GM23338 (cell line): Measurements from ENCODE around the gene MARCKSL1. TPM values are rescaled to one million over a fixed set of nuclear protein-coding genes. Genes with fewer than 3 reads are reported as not detected.
A peak's percentile ranks its signal among the peaks of the same experiment; 100 is the strongest.

Experiments
- ATAC-seq: fragments of 200-7000 bp; cut with Tn5 transposase; 3 replicates; pipeline ENCODE4 v1.9.1; 2020
- DNase-seq: peaks from one replicate; pipeline ENCODE4 v3.0.0-alpha.2; 2015; ENCODE audit warnings: low spot score
- H2AFZ ChIP-seq: fragments of 200-600 bp; sonication (generic); 2 replicates; pipeline ENCODE4 v1.8.0; 2016; ENCODE audit warnings: antibody characterized with exemption, mild to moderate bottlenecking, moderate library complexity
- H3F3A ChIP-seq: fragments of 200-600 bp; sonication (generic); replicated peaks from 2 replicates; pipeline ENCODE4 v1.8.0; 2017; ENCODE audit warnings: antibody characterized with exemption, mixed run types, low read depth
- H3K27ac ChIP-seq: fragments of 200-600 bp; sonication (generic); 2 replicates; pipeline ENCODE4 v1.6.1; 2016; ENCODE audit warnings: low read depth
- H3K27me3 ChIP-seq: fragments of 200-600 bp; sonication (generic); 2 replicates; pipeline ENCODE4 v1.8.0; 2016; ENCODE audit warnings: mild to moderate bottlenecking, mixed run types, moderate library complexity; ENCODE audit not compliant: insufficient read depth
- H3K36me3 ChIP-seq: fragments of 200-600 bp; sonication (generic); 2 replicates; pipeline ENCODE4 v1.8.0; 2016; ENCODE audit warnings: mild to moderate bottlenecking; ENCODE audit not compliant: insufficient read depth
- H3K4me1 ChIP-seq: fragments of 200-600 bp; sonication (generic); 2 replicates; pipeline ENCODE4 v1.8.0; 2016; ENCODE audit warnings: mild to moderate bottlenecking, moderate library complexity; ENCODE audit not compliant: insufficient read depth
- H3K4me2 ChIP-seq: fragments of 200-600 bp; sonication (generic); 2 replicates; pipeline ENCODE4 v1.7.1; 2017; ENCODE audit warnings: mixed run types
- H3K4me3 ChIP-seq: fragments of 200-600 bp; sonication (generic); 2 replicates; pipeline ENCODE4 v1.6.1; 2016; ENCODE audit warnings: mixed run types
- H3K79me2 ChIP-seq: fragments of 200-600 bp; sonication (generic); replicated peaks from 2 replicates; pipeline ENCODE4 v1.8.0; 2017; ENCODE audit warnings: mild to moderate bottlenecking; ENCODE audit not compliant: insufficient read depth
- H3K9me2 ChIP-seq: fragments of 200-600 bp; sonication (generic); 2 replicates; pipeline ENCODE4 v1.8.0; 2017; ENCODE audit not compliant: insufficient read depth
- H4K20me1 ChIP-seq: fragments of 200-600 bp; sonication (generic); replicated peaks from 2 replicates; pipeline ENCODE4 v1.8.0; 2017; ENCODE audit warnings: mild to moderate bottlenecking; ENCODE audit not compliant: insufficient read depth
- H3K27ac Mint-ChIP-seq: 2 replicates; pipeline ENCODE4 v1.8.0; 2020; ENCODE audit warnings: inconsistent platforms, mild to moderate bottlenecking, moderate library complexity, mixed read lengths
- H3K27me3 Mint-ChIP-seq: 3 replicates; pipeline ENCODE4 v1.8.0; 2022; ENCODE audit warnings: low read depth, mild to moderate bottlenecking, moderate library complexity, mixed read lengths, inconsistent platforms; ENCODE audit not compliant: insufficient read depth, poor library complexity
- H3K36me3 Mint-ChIP-seq: 3 replicates; pipeline ENCODE4 v1.8.0; 2021; ENCODE audit warnings: low read depth, mild to moderate bottlenecking, inconsistent platforms, moderate library complexity, mixed read lengths
- H3K4me1 Mint-ChIP-seq: 3 replicates; pipeline ENCODE4 v1.8.0; 2020; ENCODE audit warnings: mild to moderate bottlenecking, inconsistent platforms, mixed read lengths
- H3K4me3 Mint-ChIP-seq: 3 replicates; pipeline ENCODE4 v1.8.0; 2021; ENCODE audit warnings: moderate library complexity, mild to moderate bottlenecking, inconsistent platforms, mixed read lengths
- H3K9me3 Mint-ChIP-seq: 3 replicates; pipeline ENCODE4 v1.8.0; 2020; ENCODE audit warnings: moderate library complexity, mild to moderate bottlenecking, inconsistent platforms, mixed read lengths
- CREB1 ChIP-seq: fragments of 250-450 bp; sonication (Bioruptor Pico); IDR thresholded peaks from 2 replicates; pipeline ENCODE4 v1.5.0; 2020; ENCODE audit warnings: low read depth, mild to moderate bottlenecking, moderate library complexity
- EZH2 ChIP-seq: fragments of 200-600 bp; sonication (generic); IDR thresholded peaks from one replicate; pipeline ENCODE4 v1.8.0; 2017; ENCODE audit warnings: antibody characterized with exemption, mild to moderate bottlenecking, low read depth; ENCODE audit not compliant: unreplicated experiment
- EZH2phosphoT487 ChIP-seq: fragments of 200-600 bp; sonication (generic); IDR thresholded peaks from one replicate; pipeline ENCODE4 v1.8.1; 2018; ENCODE audit warnings: antibody characterized with exemption; ENCODE audit not compliant: unreplicated experiment
- NANOG ChIP-seq: IDR thresholded peaks from 2 replicates; pipeline ENCODE4 v1.6.1; 2016; ENCODE audit warnings: antibody characterized with exemption, borderline replicate concordance
- POLR2AphosphoS5 ChIP-seq: IDR thresholded peaks from 2 replicates; pipeline ENCODE4 v1.6.1; 2016; ENCODE audit warnings: antibody characterized with exemption, low read depth
- STAT1 ChIP-seq: IDR thresholded peaks from one replicate; pipeline ENCODE4 v1.6.1; 2016; ENCODE audit warnings: antibody characterized with exemption; ENCODE audit not compliant: unreplicated experiment
- ZNF331 ChIP-seq: fragments of 250-450 bp; sonication (Bioruptor Pico); IDR thresholded peaks from 2 replicates; pipeline ENCODE4 v1.5.0; 2020; ENCODE audit warnings: low read depth, mild to moderate bottlenecking, moderate library complexity
- long read RNA-seq: library from polyadenylated mRNA; unstranded; transcript quantifications from one replicate; pipeline ENCODE4 v2.0.0, GENCODE V29; 2020; ENCODE audit not compliant: unreplicated experiment
- polyA plus RNA-seq: library from polyadenylated mRNA; unstranded; fragments of >200 nt; fragmentation: Nextera tagmentation; extraction: Ambion mirVana; gene quantifications from 2 replicates; pipeline ENCODE4 v1.2.1, GENCODE V29; 2016
- total RNA-seq: library from RNA; depleted of rRNA; stranded (reverse); fragments of >200 nt; shearing (Covaris generic); gene quantifications from 2 replicates; pipeline ENCODE4 v1.2.3, GENCODE V29; 2014; rRNA removed
- TF ChIP-seq, protein P1 (sequence below): IDR thresholded peaks from 2 replicates; pipeline ENCODE4 v1.6.1; 2016; ENCODE audit warnings: antibody characterized with exemption
- TF ChIP-seq, protein P2 (sequence below): fragments of 250-450 bp; sonication (Bioruptor Pico); IDR thresholded peaks from 2 replicates; pipeline ENCODE4 v1.5.0; 2020; ENCODE audit warnings: mild to moderate bottlenecking, moderate library complexity
- TF ChIP-seq, protein P3 (sequence below), 2 experiments: fragments of 200-600 bp in 1 of 2; sonication (generic) in 1 of 2; conservative IDR thresholded peaks; 2 replicates each; pipeline versions ENCODE4 v1.5.1 to v1.6.1; 2016 to 2017; ENCODE audit warnings: antibody characterized with exemption in 2 of 2, low read depth in 2 of 2, mild to moderate bottlenecking in 2 of 2, moderate library complexity in 1 of 2

MARCKSL1 gene, protein sequence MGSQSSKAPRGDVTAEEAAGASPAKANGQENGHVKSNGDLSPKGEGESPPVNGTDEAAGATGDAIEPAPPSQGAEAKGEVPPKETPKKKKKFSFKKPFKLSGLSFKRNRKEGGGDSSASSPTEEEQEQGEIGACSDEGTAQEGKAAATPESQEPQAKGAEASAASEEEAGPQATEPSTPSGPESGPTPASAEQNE
- total RNA-seq (266 and 329 TPM in 2 replicates), polyA plus RNA-seq (553 and 576 TPM in 2 replicates)
- long read RNA-seq, transcript MARCKSL1-201 (2 exons, 1,699 nt) = major isoform, 418 of 427 reads
- long read RNA-seq, partial matches to known transcripts = 6 of 427 reads
- long read RNA-seq, other reads (novel, unspliced or antisense) = 3 of 427 reads

DNA sequence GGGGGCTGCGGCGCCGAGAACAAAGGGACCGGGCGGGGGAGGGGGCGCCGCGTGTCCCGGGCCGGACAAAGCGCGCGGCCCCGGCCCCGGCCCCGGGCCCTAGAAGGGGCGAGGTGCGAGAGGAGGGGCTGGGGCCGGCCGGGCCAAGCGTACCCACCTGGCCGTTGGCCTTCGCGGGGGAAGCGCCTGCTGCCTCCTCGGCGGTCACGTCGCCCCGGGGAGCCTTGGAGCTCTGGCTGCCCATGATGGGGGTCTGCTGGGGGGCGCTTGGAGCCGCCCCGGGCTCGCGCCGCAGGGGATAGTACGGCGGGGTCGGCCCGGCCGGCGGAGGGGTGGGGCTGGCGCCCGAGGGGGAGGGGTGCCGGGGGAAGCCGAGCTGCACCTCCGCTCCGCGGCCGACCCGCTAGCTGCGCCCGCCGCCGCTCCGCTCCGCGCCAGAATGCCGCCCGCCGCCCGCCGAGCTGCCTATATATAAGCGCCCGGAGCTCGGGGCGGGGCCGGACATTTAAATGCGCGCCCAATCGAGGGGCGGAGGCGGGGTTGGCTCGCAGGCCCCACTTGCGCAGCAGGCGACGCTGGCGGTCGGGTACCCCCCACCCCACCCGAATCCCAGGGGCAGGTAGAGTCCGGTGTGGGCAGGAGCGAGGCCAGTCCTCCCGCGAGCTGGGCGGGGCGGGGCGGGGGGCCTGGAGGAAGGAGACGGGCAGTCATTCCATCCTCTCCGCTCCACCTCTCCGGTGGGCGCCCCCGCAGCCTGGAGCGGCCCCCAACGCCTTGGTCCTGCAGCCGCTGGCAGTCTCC is at the start of gene MARCKSL1:
Gene MARCKSL1 (minus strand): TSS at position 444 of the 801 bp plus-strand sequence. CDS start 200 bp downstream, at position 244.
- peaks cover 5% of the 10 kb centered on the region; the same call in 2 of the 3 replicates for H3K9me3 Mint-ChIP-seq
- Histone ChIP-seq H3K4me3 (peak within 1 kb of the TSS; percentile 95), H3F3A (peaks cover 32% of the 10 kb centered on the region), H3K79me2 (peaks cover 18% of the 10 kb centered on the region), H3K27me3 (peaks cover 7% of the 10 kb centered on the region; the same call in 1 of the 2 replicates), H2AFZ (peak within 1 kb of the TSS; percentile 59; the same call in 1 of the 2 replicates), H3K27ac (peak within 1 kb of the TSS; percentile 81), H3K4me2 (peak within 1 kb of the TSS; percentile 98), H3K36me3 (no peaks in the 10 kb centered on the region; the same call in none of the 2 replicates), H4K20me1 (peaks cover 31% of the 10 kb centered on the region), H3K9me2 (no peaks in the 10 kb centered on the region), H3K4me1 (peaks cover 34% of the 10 kb centered on the region)
- peaks cover 49% of the 10 kb centered on the region for H3K4me1 Mint-ChIP-seq
- ATAC-seq (peak; percentile 32), DNase-seq (peak; percentile 89)
- peaks cover 41% of the 10 kb centered on the region for H3K36me3 Mint-ChIP-seq
- no peak for TF ChIP-seq STAT1
- TF ChIP-seq, protein P1, sequence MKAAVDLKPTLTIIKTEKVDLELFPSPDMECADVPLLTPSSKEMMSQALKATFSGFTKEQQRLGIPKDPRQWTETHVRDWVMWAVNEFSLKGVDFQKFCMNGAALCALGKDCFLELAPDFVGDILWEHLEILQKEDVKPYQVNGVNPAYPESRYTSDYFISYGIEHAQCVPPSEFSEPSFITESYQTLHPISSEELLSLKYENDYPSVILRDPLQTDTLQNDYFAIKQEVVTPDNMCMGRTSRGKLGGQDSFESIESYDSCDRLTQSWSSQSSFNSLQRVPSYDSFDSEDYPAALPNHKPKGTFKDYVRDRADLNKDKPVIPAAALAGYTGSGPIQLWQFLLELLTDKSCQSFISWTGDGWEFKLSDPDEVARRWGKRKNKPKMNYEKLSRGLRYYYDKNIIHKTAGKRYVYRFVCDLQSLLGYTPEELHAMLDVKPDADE = no peak
- TF ChIP-seq CREB1 (CRISPR knock-in tag) = no peak
- peak; percentile 96 for TF ChIP-seq POLR2AphosphoS5
- peak within 1 kb of the TSS; percentile 98 for H3K27ac Mint-ChIP-seq
- H3K4me3 Mint-ChIP-seq = peak within 1 kb of the TSS; percentile 96
- peaks cover 42% of the 10 kb centered on the region for H3K27me3 Mint-ChIP-seq

DNA sequence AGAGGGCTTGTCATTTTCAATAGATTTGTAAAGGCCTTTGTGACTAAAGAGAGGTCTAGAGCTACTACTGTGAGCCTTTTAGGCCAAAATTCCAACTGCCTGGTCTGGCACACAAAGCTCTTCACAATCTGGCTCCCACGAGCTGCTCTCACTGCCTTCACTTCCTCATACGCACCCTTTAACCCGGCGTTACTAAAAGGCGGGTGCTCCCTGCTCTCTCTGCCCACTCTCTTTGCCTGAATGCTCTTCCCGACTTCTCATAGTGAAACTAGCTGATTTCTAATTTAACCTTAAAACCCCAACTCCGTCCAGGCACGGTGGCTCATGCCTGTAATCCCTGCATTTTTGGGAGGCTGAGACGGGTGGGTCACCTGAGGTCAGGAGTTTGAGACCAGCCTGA is 44.0 kb upstream of the MARCKSL1 start:
- Mint-ChIP-seq H3K4me1 (no peaks in the 10 kb centered on the region), H3K27ac (no peak overlapping the region), H3K36me3 (peaks cover 80% of the 10 kb centered on the region), H3K27me3 (peaks cover 6% of the 10 kb centered on the region), H3K9me3 (no peaks in the 10 kb centered on the region; the same call in 1 of the 3 replicates), H3K4me3 (no peak overlapping the region)
- no peaks in the 10 kb centered on the region for H3K27me3 ChIP-seq
- peaks cover 34% of the 10 kb centered on the region for H3K36me3 ChIP-seq
- H4K20me1 ChIP-seq = peaks cover 12% of the 10 kb centered on the region
- no peak for ATAC-seq
- no peaks in the 10 kb centered on the region for H3F3A ChIP-seq
- H3K4me3 ChIP-seq = no peak overlapping the region
- no peak overlapping the region for H3K27ac ChIP-seq
- no peaks in the 10 kb centered on the region for H3K9me2 ChIP-seq
- H3K79me2 ChIP-seq = no peaks in the 10 kb centered on the region
- no peaks in the 10 kb centered on the region for H3K4me1 ChIP-seq
- DNase-seq = no peak
- H3K4me2 ChIP-seq = no peak overlapping the region
- H2AFZ ChIP-seq = no peak overlapping the region
- TF ChIP-seq, protein P2, sequence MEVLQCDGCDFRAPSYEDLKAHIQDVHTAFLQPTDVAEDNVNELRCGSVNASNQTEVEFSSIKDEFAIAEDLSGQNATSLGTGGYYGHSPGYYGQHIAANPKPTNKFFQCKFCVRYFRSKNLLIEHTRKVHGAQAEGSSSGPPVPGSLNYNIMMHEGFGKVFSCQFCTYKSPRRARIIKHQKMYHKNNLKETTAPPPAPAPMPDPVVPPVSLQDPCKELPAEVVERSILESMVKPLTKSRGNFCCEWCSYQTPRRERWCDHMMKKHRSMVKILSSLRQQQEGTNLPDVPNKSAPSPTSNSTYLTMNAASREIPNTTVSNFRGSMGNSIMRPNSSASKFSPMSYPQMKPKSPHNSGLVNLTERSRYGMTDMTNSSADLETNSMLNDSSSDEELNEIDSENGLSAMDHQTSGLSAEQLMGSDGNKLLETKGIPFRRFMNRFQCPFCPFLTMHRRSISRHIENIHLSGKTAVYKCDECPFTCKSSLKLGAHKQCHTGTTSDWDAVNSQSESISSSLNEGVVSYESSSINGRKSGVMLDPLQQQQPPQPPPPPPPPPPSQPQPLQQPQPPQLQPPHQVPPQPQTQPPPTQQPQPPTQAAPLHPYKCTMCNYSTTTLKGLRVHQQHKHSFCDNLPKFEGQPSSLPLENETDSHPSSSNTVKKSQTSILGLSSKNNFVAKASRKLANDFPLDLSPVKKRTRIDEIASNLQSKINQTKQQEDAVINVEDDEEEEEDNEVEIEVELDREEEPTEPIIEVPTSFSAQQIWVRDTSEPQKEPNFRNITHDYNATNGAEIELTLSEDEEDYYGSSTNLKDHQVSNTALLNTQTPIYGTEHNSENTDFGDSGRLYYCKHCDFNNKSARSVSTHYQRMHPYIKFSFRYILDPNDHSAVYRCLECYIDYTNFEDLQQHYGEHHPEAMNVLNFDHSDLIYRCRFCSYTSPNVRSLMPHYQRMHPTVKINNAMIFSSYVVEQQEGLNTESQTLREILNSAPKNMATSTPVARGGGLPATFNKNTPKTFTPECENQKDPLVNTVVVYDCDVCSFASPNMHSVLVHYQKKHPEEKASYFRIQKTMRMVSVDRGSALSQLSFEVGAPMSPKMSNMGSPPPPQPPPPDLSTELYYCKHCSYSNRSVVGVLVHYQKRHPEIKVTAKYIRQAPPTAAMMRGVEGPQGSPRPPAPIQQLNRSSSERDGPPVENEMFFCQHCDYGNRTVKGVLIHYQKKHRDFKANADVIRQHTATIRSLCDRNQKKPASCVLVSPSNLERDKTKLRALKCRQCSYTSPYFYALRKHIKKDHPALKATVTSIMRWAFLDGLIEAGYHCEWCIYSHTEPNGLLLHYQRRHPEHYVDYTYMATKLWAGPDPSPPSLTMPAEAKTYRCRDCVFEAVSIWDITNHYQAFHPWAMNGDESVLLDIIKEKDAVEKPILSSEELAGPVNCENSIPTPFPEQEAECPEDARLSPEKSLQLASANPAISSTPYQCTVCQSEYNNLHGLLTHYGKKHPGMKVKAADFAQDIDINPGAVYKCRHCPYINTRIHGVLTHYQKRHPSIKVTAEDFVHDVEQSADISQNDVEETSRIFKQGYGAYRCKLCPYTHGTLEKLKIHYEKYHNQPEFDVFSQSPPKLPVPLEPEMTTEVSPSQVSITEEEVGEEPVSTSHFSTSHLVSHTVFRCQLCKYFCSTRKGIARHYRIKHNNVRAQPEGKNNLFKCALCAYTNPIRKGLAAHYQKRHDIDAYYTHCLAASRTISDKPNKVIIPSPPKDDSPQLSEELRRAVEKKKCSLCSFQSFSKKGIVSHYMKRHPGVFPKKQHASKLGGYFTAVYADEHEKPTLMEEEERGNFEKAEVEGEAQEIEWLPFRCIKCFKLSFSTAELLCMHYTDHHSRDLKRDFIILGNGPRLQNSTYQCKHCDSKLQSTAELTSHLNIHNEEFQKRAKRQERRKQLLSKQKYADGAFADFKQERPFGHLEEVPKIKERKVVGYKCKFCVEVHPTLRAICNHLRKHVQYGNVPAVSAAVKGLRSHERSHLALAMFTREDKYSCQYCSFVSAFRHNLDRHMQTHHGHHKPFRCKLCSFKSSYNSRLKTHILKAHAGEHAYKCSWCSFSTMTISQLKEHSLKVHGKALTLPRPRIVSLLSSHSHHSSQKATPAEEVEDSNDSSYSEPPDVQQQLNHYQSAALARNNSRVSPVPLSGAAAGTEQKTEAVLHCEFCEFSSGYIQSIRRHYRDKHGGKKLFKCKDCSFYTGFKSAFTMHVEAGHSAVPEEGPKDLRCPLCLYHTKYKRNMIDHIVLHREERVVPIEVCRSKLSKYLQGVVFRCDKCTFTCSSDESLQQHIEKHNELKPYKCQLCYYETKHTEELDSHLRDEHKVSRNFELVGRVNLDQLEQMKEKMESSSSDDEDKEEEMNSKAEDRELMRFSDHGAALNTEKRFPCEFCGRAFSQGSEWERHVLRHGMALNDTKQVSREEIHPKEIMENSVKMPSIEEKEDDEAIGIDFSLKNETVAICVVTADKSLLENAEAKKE (CRISPR knock-in tag) = no peak
- no peak for TF ChIP-seq NANOG
- no peak for TF ChIP-seq EZH2
- TF ChIP-seq, protein P3, sequence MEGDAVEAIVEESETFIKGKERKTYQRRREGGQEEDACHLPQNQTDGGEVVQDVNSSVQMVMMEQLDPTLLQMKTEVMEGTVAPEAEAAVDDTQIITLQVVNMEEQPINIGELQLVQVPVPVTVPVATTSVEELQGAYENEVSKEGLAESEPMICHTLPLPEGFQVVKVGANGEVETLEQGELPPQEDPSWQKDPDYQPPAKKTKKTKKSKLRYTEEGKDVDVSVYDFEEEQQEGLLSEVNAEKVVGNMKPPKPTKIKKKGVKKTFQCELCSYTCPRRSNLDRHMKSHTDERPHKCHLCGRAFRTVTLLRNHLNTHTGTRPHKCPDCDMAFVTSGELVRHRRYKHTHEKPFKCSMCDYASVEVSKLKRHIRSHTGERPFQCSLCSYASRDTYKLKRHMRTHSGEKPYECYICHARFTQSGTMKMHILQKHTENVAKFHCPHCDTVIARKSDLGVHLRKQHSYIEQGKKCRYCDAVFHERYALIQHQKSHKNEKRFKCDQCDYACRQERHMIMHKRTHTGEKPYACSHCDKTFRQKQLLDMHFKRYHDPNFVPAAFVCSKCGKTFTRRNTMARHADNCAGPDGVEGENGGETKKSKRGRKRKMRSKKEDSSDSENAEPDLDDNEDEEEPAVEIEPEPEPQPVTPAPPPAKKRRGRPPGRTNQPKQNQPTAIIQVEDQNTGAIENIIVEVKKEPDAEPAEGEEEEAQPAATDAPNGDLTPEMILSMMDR (conservative IDR thresholded peaks at IDR 0.05; ENCODE audit: low read depth in 2 of 2) = no peak
- TF ChIP-seq ZNF331 (CRISPR knock-in tag) = no peak
- no peak for TF ChIP-seq EZH2phosphoT487
